SK-N-MC (cell line): ENCODE data around the gene KIRREL2.
"Not testable (repeated sequence)": the region's sequence is repeated elsewhere in the genome, so short reads cannot be mapped to it uniquely, and the experiment has no call there.

Source experiments
- DNase-seq: peaks from one replicate; pipeline ENCODE4 v3.0.0-alpha.2; 2011; ENCODE audit warnings: low read depth, low spot score
- H3K27ac ChIP-seq: fragments of 200-600 bp; sonication (generic); 2 replicates; pipeline ENCODE4 v1.5.1; 2016; ENCODE audit warnings: mixed run types
- H3K36me3 ChIP-seq: fragments of 200-600 bp; sonication (generic); 2 replicates; pipeline ENCODE4 v1.6.1; 2017; ENCODE audit warnings: antibody characterized with exemption, low read length, mixed read lengths; ENCODE audit not compliant: insufficient read depth
- H3K4me3 ChIP-seq: fragments of 200-600 bp; sonication (generic); 2 replicates; pipeline ENCODE4 v1.5.1; 2016
- H3K9ac ChIP-seq: fragments of 200-600 bp; sonication (generic); 2 replicates; pipeline ENCODE4 v1.8.0; 2017; ENCODE audit warnings: mixed run types, mixed read lengths; ENCODE audit not compliant: insufficient read length
- H3K9me3 ChIP-seq: fragments of 200-600 bp; sonication (generic); 2 replicates; pipeline ENCODE4 v1.6.1; 2017; ENCODE audit warnings: low read depth, mild to moderate bottlenecking, antibody characterized with exemption, low read length, moderate library complexity, mixed read lengths
- EZH2 ChIP-seq: fragments of 200-600 bp; sonication (generic); IDR thresholded peaks from one replicate; pipeline ENCODE4 v1.6.1; 2017; ENCODE audit warnings: antibody characterized with exemption
- FOXP2 ChIP-seq: optimal IDR thresholded peaks from 2 replicates; pipeline ENCODE3; 2011; ENCODE audit warnings: mild to moderate bottlenecking, moderate library complexity; ENCODE audit not compliant: insufficient read depth; ENCODE audit errors: extremely low read length, control extremely low read depth
- POLR2AphosphoS5 ChIP-seq: IDR thresholded peaks from 2 replicates; pipeline ENCODE4 v1.6.1; 2012; ENCODE audit warnings: mild to moderate bottlenecking, low read depth, low read length, borderline replicate concordance

The KIRREL2 gene

GRCh38 chr19:35904311-35905068 is 47.8 kb downstream of the KIRREL2 start:
- Histone ChIP-seq H3K4me3 (no peak overlapping the region), H3K36me3 (no peaks in the 10 kb centered on the region), H3K9ac (no peak overlapping the region), H3K9me3 (no peaks in the 10 kb centered on the region), H3K27ac (no peak overlapping the region)
- no peak for DNase-seq
- TF ChIP-seq FOXP2 (no peak), POLR2AphosphoS5 (no peak)

- no peaks in the 10 kb centered on the region for H3K9me3 ChIP-seq
- DNase-seq: no peak
- no peaks in the 10 kb centered on the region for H3K36me3 ChIP-seq
- H3K27ac ChIP-seq: no peak overlapping the region
- TF ChIP-seq POLR2AphosphoS5 (no peak), FOXP2 (no peak), EZH2 (no peak)
- no peak overlapping the region for H3K4me3 ChIP-seq
- H3K9ac ChIP-seq: no peak overlapping the region
Measured at GRCh38 chr19:35905178-35905727, 48.5 kb downstream of the KIRREL2 start.

GRCh38 chr19:35907377-35907745 is 50.6 kb downstream of the KIRREL2 start:
- Histone ChIP-seq H3K9me3 (no peaks in the 10 kb centered on the region), H3K9ac (no peak overlapping the region), H3K4me3 (no peak overlapping the region), H3K27ac (no peak overlapping the region), H3K36me3 (no peaks in the 10 kb centered on the region)
- TF ChIP-seq POLR2AphosphoS5 (no peak), FOXP2 (no peak), EZH2 (no peak)
- DNase-seq: no peak

- TF ChIP-seq FOXP2 (no peak), POLR2AphosphoS5 (no peak), EZH2 (no peak)
- Histone ChIP-seq H3K9me3 (no peaks in the 10 kb centered on the region), H3K36me3 (no peaks in the 10 kb centered on the region), H3K27ac (no peak within 1 kb of the TSS), H3K4me3 (no peak within 1 kb of the TSS), H3K9ac (no peak within 1 kb of the TSS)
- no peak for DNase-seq
Measured at GRCh38 chr19:35908010-35908441, 51.3 kb downstream of the KIRREL2 start, which contains the start of gene TYROBP. TYROBP (minus strand) TSS chr19:35908295; CDS start chr19:35908228, 67 bp downstream.

- H3K27ac ChIP-seq: no peak overlapping the region
- H3K4me3 ChIP-seq: no peak overlapping the region
- H3K9ac ChIP-seq: no peak overlapping the region
Measured at GRCh38 chr19:35908973-35909683, 52.4 kb downstream of the KIRREL2 start.

GRCh38 chr19:35909684-35910035 is 52.9 kb downstream of the KIRREL2 start:
- no peak overlapping the region for H3K27ac ChIP-seq
- no peak overlapping the region for H3K9ac ChIP-seq
- no peak for TF ChIP-seq FOXP2
- no peak for TF ChIP-seq EZH2
- TF ChIP-seq POLR2AphosphoS5: no peak
- no peak overlapping the region for H3K4me3 ChIP-seq
- no peaks in the 10 kb centered on the region for H3K36me3 ChIP-seq
- DNase-seq: no peak
- H3K9me3 ChIP-seq: no peaks in the 10 kb centered on the region

More at GRCh38 chr19:35908973-35909683, 52.4 kb downstream of the KIRREL2 start:
- DNase-seq: no peak
- Histone ChIP-seq H3K9me3 (no peaks in the 10 kb centered on the region), H3K36me3 (no peaks in the 10 kb centered on the region)
- TF ChIP-seq FOXP2: no peak
- no peak for TF ChIP-seq POLR2AphosphoS5
- TF ChIP-seq EZH2: no peak

- H3K36me3 ChIP-seq, H3K27ac ChIP-seq, H3K4me3 ChIP-seq, H3K9ac ChIP-seq, DNase-seq, H3K9me3 ChIP-seq: not testable (repeated sequence)
Measured at GRCh38 chr19:35910355-35910754, 53.6 kb downstream of the KIRREL2 start.

- no peaks in the 10 kb centered on the region for H3K36me3 ChIP-seq
- no peak for DNase-seq
- TF ChIP-seq FOXP2: no peak
- TF ChIP-seq EZH2: no peak
- no peak for TF ChIP-seq POLR2AphosphoS5
- no peak overlapping the region for H3K9ac ChIP-seq
- H3K9me3 ChIP-seq: no peaks in the 10 kb centered on the region
- no peak overlapping the region for H3K27ac ChIP-seq
- H3K4me3 ChIP-seq: no peak overlapping the region
Measured at GRCh38 chr19:35911173-35911572, 54.5 kb downstream of the KIRREL2 start.
